ENCODE data around the gene SIPA1L3. TPM values are rescaled to one million over a fixed set of nuclear protein-coding genes. Genes with fewer than 3 reads are reported as not detected.

Gene SIPA1L3
- total RNA-seq, 2 donors from 2014 or later: 42.8 to 48.2 TPM

- H3K27me3 ChIP-seq (ENCODE audit: control insufficient read depth, insufficient read depth, low read length, poor library complexity, severe bottlenecking): no peaks in the 10 kb centered on the region
- no peaks in the 10 kb centered on the region for H3K9me3 Mint-ChIP-seq
- no peaks in the 10 kb centered on the region for H3K27me3 Mint-ChIP-seq (ENCODE audit: insufficient read depth)
- peaks cover 4% of the 10 kb centered on the region for H3K4me1 ChIP-seq (ENCODE audit: control insufficient read depth, insufficient read depth, low read length)
- no peak for DNase-seq
- 90 to 93% methylated on average over 8 to 15 of the region's 15 CpGs for WGBS, 2 experiments (ENCODE audit: insufficient coverage in 1 of 2, insufficient read length in 1 of 2)
- H3K27ac ChIP-seq (ENCODE audit: low read depth, low read length): no peak overlapping the region
- peaks cover 17% of the 10 kb centered on the region for H3K36me3 Mint-ChIP-seq (ENCODE audit: low read depth)
- no peak overlapping the region for H3K27ac Mint-ChIP-seq
- TF ChIP-seq, protein P1, sequence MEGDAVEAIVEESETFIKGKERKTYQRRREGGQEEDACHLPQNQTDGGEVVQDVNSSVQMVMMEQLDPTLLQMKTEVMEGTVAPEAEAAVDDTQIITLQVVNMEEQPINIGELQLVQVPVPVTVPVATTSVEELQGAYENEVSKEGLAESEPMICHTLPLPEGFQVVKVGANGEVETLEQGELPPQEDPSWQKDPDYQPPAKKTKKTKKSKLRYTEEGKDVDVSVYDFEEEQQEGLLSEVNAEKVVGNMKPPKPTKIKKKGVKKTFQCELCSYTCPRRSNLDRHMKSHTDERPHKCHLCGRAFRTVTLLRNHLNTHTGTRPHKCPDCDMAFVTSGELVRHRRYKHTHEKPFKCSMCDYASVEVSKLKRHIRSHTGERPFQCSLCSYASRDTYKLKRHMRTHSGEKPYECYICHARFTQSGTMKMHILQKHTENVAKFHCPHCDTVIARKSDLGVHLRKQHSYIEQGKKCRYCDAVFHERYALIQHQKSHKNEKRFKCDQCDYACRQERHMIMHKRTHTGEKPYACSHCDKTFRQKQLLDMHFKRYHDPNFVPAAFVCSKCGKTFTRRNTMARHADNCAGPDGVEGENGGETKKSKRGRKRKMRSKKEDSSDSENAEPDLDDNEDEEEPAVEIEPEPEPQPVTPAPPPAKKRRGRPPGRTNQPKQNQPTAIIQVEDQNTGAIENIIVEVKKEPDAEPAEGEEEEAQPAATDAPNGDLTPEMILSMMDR (conservative IDR thresholded peaks at IDR 0.05): no peak
- H3K36me3 ChIP-seq (ENCODE audit: control insufficient read depth, insufficient read depth, low read length): no peaks in the 10 kb centered on the region
- H3K4me1 Mint-ChIP-seq: no peaks in the 10 kb centered on the region
- H3K9ac ChIP-seq (ENCODE audit: extremely low read depth, low read length, poor library complexity, severe bottlenecking): no peak overlapping the region
- H3K4me3 Mint-ChIP-seq: no peak overlapping the region
- H3K9me3 ChIP-seq (ENCODE audit: control insufficient read depth, low read length): no peaks in the 10 kb centered on the region
- H3K4me3 ChIP-seq (ENCODE audit: low read length): no peak overlapping the region
Observed at GRCh38 chr19:38201731-38202130, 294.7 kb downstream of the SIPA1L3 start.

GRCh38 chr19:38202504-38202903 is 295.5 kb downstream of the SIPA1L3 start:
- Histone ChIP-seq H3K9me3 (ENCODE audit: control insufficient read depth, low read length) (no peaks in the 10 kb centered on the region), H3K4me1 (ENCODE audit: control insufficient read depth, insufficient read depth, low read length) (peaks cover 4% of the 10 kb centered on the region), H3K9ac (ENCODE audit: extremely low read depth, low read length, poor library complexity, severe bottlenecking) (no peak overlapping the region), H3K4me3 (ENCODE audit: low read length) (no peak overlapping the region), H3K27ac (ENCODE audit: low read depth, low read length) (no peak overlapping the region), H3K27me3 (ENCODE audit: control insufficient read depth, insufficient read depth, low read length, poor library complexity, severe bottlenecking) (no peaks in the 10 kb centered on the region), H3K36me3 (ENCODE audit: control insufficient read depth, insufficient read depth, low read length) (no peaks in the 10 kb centered on the region)
- H3K27me3 Mint-ChIP-seq (ENCODE audit: insufficient read depth): no peaks in the 10 kb centered on the region
- no peaks in the 10 kb centered on the region for H3K9me3 Mint-ChIP-seq
- no peak for DNase-seq
- no peak overlapping the region for H3K4me3 Mint-ChIP-seq
- H3K36me3 Mint-ChIP-seq (ENCODE audit: low read depth): peaks cover 17% of the 10 kb centered on the region
- TF ChIP-seq, protein P1 (conservative IDR thresholded peaks at IDR 0.05): no peak
- H3K4me1 Mint-ChIP-seq: no peaks in the 10 kb centered on the region
- no peak overlapping the region for H3K27ac Mint-ChIP-seq
- 93 to 94% methylated on average over 6 to 14 of the region's 14 CpGs for WGBS, 2 experiments (ENCODE audit: insufficient coverage in 1 of 2, insufficient read length in 1 of 2)

GRCh38 chr19:38203197-38203596 is 296.2 kb downstream of the SIPA1L3 start:
- 83 to 87% methylated on average over 9 to 13 of the region's 13 CpGs for WGBS, 2 experiments (ENCODE audit: insufficient coverage in 1 of 2, insufficient read length in 1 of 2)
- no peaks in the 10 kb centered on the region for H3K36me3 ChIP-seq (ENCODE audit: control insufficient read depth, insufficient read depth, low read length)
- TF ChIP-seq, protein P1 (conservative IDR thresholded peaks at IDR 0.05): no peak
- H3K9ac ChIP-seq (ENCODE audit: extremely low read depth, low read length, poor library complexity, severe bottlenecking): no peak overlapping the region
- H3K4me3 Mint-ChIP-seq: no peak overlapping the region
- H3K27me3 ChIP-seq (ENCODE audit: control insufficient read depth, insufficient read depth, low read length, poor library complexity, severe bottlenecking): no peaks in the 10 kb centered on the region
- no peaks in the 10 kb centered on the region for H3K9me3 Mint-ChIP-seq
- H3K36me3 Mint-ChIP-seq (ENCODE audit: low read depth): peaks cover 17% of the 10 kb centered on the region
- no peak overlapping the region for H3K4me3 ChIP-seq (ENCODE audit: low read length)
- no peak overlapping the region for H3K27ac Mint-ChIP-seq
- no peaks in the 10 kb centered on the region for H3K4me1 Mint-ChIP-seq
- no peak overlapping the region for H3K27ac ChIP-seq (ENCODE audit: low read depth, low read length)
- H3K27me3 Mint-ChIP-seq (ENCODE audit: insufficient read depth): peaks cover 2% of the 10 kb centered on the region
- no peak for DNase-seq
- peaks cover 4% of the 10 kb centered on the region for H3K4me1 ChIP-seq (ENCODE audit: control insufficient read depth, insufficient read depth, low read length)
- H3K9me3 ChIP-seq (ENCODE audit: control insufficient read depth, low read length): no peaks in the 10 kb centered on the region
